ENCODE measurements around the gene B4GALNT3.

B4GALNT3 gene

GRCh38 chr12:468671-469389, 9.1 kb downstream of the B4GALNT3 start:
- DNase-seq (ENCODE audit: low read depth) = no peak

GRCh38 chr12:470133-470532, 10.4 kb downstream of the B4GALNT3 start:
- no peak for DNase-seq (ENCODE audit: low read depth)

GRCh38 chr12:473198-473597, 13.5 kb downstream of the B4GALNT3 start:
- no peak for DNase-seq (ENCODE audit: low read depth)

GRCh38 chr12:473863-474577, 14.3 kb downstream of the B4GALNT3 start:
- DNase-seq (ENCODE audit: low read depth) = no peak

DNA sequence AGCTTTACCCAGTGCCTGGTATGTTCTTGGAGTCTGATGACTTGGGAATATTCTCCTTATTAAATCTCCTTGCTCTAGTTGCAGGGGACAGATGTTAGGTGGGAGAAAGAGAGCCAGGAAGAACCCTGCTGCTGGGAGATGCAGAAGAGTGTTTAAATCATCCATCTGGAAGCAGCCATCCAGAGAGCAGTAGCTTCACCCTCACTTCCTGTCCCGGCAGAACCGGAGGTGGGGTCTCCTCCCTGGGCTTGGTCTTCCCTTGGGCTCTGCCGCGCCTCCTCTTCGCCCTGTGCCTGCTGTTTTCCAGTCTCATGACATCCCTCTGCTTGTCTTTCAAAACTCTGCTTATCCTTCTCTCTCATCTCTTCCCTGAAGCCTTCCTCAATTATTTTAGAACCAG, 15.5 kb downstream of the B4GALNT3 start:
- DNase-seq (ENCODE audit: low read depth) = no peak

GRCh38 chr12:479161-479560, 19.4 kb downstream of the B4GALNT3 start:
- DNase-seq (ENCODE audit: low read depth) = no peak

DNA sequence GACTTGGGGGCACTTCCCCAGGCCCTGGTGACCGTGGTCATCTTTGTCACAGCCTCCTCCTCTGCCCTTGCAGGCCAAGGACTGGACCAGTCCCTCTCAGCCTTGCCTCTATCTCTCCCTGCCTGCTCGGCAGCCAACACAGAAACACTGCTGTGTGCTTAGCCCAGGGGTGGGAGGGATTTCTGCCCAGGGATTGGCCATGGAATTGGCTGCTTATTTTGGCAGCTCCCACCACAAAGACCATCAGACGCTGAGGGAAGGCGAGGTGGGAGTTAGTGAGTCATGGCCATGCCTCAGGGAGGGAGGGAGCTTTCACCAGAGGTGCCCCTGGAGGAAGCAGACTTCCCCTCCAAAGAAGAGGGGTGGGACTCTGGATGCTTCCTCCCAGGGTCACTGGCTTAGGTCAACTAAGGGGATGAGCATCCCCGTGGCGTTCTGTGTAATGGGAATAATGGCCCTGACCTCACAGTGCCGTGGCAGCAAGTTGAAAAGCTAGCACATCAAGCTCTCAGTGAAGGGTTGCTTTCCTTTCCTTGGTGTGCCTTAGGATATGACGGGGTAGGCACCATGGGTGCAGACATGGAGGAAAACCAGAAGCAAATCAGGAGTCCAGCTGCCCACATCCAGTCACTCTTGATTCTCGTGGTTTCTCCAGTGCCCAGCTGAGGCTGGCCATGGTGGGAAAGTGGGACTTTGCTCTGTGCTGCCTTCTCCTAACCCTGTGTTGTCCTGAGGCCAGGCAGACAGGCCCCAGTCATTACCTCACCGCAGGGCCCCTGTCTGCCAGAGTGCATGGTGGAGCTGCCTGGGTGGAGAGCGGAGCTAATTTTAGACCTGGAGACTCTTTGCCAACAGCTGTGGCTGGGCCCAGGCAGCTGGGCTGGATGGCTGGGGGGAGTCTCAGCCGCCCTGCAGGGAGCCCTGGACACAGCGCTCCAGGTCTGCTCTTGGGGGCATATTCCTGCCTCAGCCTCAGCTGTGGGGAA, 21.4 kb downstream of the B4GALNT3 start:
- no peak for DNase-seq (ENCODE audit: low read depth)

DNA sequence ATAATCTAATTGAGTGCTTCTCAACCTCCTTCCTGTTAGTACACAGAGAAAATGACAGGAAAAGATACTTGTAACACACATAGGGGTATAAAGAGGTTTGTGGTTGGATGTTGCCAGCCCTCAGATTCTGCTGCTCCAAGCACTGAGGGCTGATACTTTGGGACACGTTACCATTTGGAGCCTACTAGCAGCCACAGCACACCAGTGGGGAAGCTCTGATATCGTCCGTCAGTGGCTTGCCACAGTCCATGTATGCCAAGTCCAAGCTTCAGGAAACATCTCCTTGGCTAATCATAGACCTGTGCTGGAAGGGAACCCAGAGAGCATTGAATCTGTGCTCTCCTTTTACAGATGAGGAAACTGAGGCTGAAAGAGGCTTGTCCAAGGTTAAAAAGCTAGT, 22.3 kb downstream of the B4GALNT3 start:
- no peak for DNase-seq (ENCODE audit: low read depth)

DNA sequence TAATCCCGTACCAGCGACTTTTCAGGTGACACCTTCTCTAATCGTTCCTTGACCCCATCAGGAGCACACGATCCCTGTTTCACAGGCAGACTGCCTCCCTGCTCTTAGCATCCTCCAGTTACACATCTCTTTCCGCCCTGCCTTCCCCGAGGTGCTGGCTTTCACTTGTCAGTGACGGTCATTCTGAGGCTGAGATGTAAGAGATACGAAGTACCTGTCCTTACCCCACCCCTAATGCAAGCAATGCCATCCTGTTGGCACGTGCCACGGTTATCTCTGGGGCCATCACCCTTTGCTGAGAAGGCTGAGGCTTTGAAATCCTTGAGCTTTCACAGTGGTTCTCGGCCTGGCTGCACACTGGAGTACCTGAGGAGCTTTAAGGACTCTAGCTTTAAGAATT, 24.4 kb downstream of the B4GALNT3 start:
- no peak for DNase-seq (ENCODE audit: low read depth)

DNA sequence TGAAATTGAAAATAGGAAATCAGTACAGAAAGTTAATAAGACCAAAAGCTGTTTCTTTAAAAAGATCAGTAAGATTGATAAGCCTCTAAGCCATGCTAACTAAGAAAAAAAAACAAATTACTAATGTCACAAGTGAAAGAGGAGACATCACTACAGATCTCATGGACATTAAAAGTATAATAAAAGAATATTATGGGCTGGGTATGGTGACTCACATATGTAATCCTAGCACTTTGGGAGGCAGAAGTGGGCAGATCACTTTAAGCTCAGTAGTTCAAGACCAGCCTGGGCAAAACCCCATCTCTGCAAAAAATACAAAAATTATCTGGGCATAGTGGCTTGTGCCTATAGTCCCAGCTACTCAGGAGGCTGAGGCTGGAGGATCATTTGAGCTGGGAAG, 30.5 kb downstream of the B4GALNT3 start:
- DNase-seq (ENCODE audit: low read depth) = no peak

GRCh38 chr12:495466-495865, 35.7 kb downstream of the B4GALNT3 start:
- no peak for DNase-seq (ENCODE audit: low read depth)

- no peak for DNase-seq (ENCODE audit: low read depth)
Observed at GRCh38 chr12:496736-497135, 37.0 kb downstream of the B4GALNT3 start.

DNA sequence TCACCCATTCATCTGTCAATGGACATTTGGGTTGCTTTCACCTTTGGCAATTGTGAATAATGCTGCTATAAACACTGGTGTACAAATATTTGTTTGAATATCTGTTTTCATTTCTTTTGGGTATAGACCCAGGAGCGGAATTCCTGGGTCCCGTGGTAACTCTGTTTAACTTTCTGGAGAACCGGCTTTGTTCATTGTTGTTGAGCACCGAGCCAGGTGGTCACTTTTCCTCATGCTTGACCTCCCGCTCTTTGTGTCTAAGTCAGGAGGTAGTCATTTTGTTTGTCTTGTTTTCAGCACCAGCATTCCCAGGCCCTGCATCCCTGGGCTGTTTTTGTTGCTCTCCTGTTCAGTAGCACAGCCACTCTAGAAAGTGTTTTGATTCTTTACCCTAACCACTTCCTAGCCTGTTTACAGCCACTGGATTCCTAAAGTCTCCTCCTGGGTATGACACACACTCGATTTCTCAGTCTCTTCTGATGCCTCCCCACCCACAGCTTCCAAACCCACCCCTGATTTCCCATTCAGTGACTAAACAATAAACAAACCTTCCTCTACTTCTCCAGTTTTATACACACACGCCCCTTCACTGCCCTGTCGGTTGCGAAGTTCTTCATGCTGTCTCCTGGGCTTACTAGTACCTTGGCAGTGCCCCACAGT, 37.9 kb downstream of the B4GALNT3 start:
- no peak for DNase-seq (ENCODE audit: low read depth)

GRCh38 chr12:499837-500458, 40.2 kb downstream of the B4GALNT3 start:
- no peak for DNase-seq (ENCODE audit: low read depth)

- no peak for DNase-seq (ENCODE audit: low read depth)
Observed at GRCh38 chr12:501722-502447, 42.1 kb downstream of the B4GALNT3 start.

- no peak for DNase-seq (ENCODE audit: low read depth)
Observed at GRCh38 chr12:503111-503761, 43.5 kb downstream of the B4GALNT3 start.

GRCh38 chr12:505221-505620, 45.5 kb downstream of the B4GALNT3 start:
- no peak for DNase-seq (ENCODE audit: low read depth)

DNA sequence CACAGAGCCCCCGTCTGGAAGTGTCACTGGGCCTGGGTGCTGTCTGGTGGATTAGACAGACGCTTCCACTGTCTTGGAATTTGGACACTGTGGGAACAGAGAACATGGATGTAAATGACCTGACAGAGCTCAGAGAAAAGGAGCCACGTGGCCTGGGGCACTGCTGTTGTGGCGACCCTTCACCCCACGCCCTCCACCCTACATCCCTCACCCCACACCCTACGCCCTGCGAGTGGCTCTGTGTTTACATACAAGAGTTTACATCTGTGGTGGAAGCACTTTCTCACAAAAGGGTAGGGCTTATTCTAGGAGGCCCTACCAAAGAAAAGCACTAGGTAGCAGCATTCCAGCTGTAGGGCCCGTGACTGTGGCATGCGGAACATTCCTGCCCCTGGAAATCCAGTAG, 47.7 kb downstream of the B4GALNT3 start:
- DNase-seq (ENCODE audit: low read depth) = no peak

DNA sequence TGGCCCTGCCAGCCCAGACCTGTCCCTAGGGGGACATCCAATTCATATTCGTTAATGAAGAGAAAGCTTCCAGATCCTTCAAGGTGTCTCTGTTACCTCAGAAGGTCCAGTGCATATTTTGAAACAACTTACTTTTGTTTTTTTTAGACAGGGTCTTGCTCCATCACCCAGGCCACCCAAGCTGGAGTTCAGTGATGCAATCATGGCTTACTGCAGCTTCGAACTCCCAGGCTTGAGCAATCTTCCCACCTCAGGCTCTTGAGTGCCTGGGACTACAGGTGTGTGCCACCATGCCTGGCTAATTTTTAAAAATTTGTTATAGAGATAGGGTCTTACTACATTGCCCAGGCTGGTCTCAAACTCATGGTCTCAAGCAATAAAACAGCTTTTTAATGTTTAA, 48.4 kb downstream of the B4GALNT3 start:
- no peak for DNase-seq (ENCODE audit: low read depth)

DNA sequence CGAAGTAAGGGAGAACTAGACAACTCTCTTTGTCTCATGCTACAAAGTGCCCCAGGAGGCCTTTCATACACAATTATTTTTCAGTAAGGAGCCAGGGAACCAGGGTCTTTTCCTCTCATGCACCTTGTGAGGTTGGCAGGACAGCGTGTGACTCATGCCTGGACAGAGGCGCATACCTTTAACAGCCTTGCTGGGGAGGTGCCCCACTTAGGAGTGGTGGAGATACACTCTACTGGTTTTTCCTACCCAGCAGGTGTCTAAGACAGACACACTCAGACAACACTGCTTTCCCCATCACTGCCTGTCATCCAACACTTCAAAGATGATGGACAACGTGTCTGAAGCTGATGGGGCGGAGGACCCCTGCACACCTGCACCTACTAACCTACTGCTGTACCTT, 49.1 kb downstream of the B4GALNT3 start:
- no peak for DNase-seq (ENCODE audit: low read depth)

Data from activated T-cell treated with anti-CD3 and anti-CD28 coated beads for 1 hour (primary cell).